Measurements from ENCODE around the gene OR4M2.
"Not testable (repeated sequence)": the region's sequence is repeated elsewhere in the genome, so short reads cannot be mapped to it uniquely, and the experiment has no call there.

DNA sequence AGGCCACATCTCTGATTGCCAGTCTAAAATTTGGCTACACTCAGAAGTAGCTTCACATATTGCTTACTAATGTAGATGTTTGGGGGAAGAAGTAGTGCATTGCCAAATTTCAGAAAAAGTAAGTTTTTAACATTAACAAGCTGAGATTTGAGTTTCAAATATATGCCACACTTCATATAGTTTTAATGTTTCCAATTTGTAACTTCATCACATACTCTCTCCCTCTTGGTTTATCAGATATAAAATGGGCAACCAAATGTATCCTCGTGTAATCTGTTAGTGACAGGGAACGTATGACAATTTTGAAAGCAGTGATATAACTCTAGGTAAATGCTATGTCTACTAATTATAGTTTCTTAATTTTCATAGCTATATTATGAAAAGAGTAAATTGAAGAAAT is at the start of gene OR4M2:
- not testable (repeated sequence) for TF ChIP-seq POLR2AphosphoS5, POLR2A (IDR thresholded peaks at IDR 0.05; ENCODE audit: low read depth, low read length)
